DOHH2 (cell line): ENCODE measurements around the gene ZNF37A.

ENCODE experiments used
- H3F3A ChIP-seq: fragments of 200-600 bp; sonication (generic), shearing (Covaris generic); 2 replicates; pipeline ENCODE4 v1.6.0; 2016; ENCODE audit warnings: antibody characterized with exemption, mild to moderate bottlenecking; ENCODE audit not compliant: control insufficient read depth, insufficient read depth
- H3K27ac ChIP-seq: fragments of 200-600 bp; sonication (generic); 2 replicates; pipeline ENCODE4 v1.5.1; 2014; ENCODE audit warnings: low read depth, mild to moderate bottlenecking, low read length, moderate library complexity
- H3K27me3 ChIP-seq: fragments of 200-600 bp; sonication (generic); 2 replicates; pipeline ENCODE4 v1.6.1; 2014; ENCODE audit warnings: mild to moderate bottlenecking, low read length, mixed read lengths; ENCODE audit not compliant: control insufficient read depth
- H3K36me3 ChIP-seq: fragments of 200-600 bp; sonication (generic); 2 replicates; pipeline ENCODE4 v1.6.1; 2014; ENCODE audit warnings: mild to moderate bottlenecking, low read length, moderate library complexity, mixed read lengths; ENCODE audit not compliant: control insufficient read depth
- H3K4me1 ChIP-seq: fragments of 200-600 bp; sonication (generic); 2 replicates; pipeline ENCODE4 v1.6.1; 2014; ENCODE audit warnings: mild to moderate bottlenecking, low read length, mixed read lengths; ENCODE audit not compliant: control insufficient read depth
- H3K4me2 ChIP-seq: fragments of 200-600 bp; sonication (generic); 2 replicates; pipeline ENCODE4 v1.6.0; 2014; ENCODE audit warnings: mild to moderate bottlenecking, low read length, moderate library complexity
- H3K4me3 ChIP-seq: fragments of 200-600 bp; sonication (generic); 2 replicates; pipeline ENCODE4 v1.5.1; 2014; ENCODE audit warnings: mild to moderate bottlenecking, low read length, mixed read lengths
- H3K79me2 ChIP-seq: fragments of 200-600 bp; sonication (generic); 2 replicates; pipeline ENCODE4 v1.6.1; 2014; ENCODE audit warnings: mild to moderate bottlenecking, low read length, mixed read lengths; ENCODE audit not compliant: control insufficient read depth
- H3K9me2 ChIP-seq: fragments of 200-600 bp; sonication (generic); replicated peaks from 2 replicates; pipeline ENCODE4 v1.6.1; 2014; ENCODE audit warnings: mild to moderate bottlenecking, low read length, mixed read lengths; ENCODE audit not compliant: control insufficient read depth
- H3K9me3 ChIP-seq: fragments of 200-600 bp; sonication (generic); 2 replicates; pipeline ENCODE4 v1.6.1; 2014; ENCODE audit warnings: antibody characterized with exemption, low read length, mixed read lengths; ENCODE audit not compliant: control insufficient read depth, insufficient read depth
- H4K20me1 ChIP-seq: fragments of 200-600 bp; sonication (generic); 2 replicates; pipeline ENCODE4 v1.6.0; 2014; ENCODE audit warnings: low read depth, mild to moderate bottlenecking, antibody characterized with exemption, low read length, moderate library complexity; ENCODE audit not compliant: control insufficient read depth, insufficient read depth
- CTCF ChIP-seq: fragments of 200-600 bp; sonication (generic); IDR thresholded peaks from one replicate; pipeline ENCODE4 v1.5.1; 2014; ENCODE audit warnings: antibody characterized with exemption, mild to moderate bottlenecking, low read depth, low read length; ENCODE audit not compliant: poor library complexity, severe bottlenecking
- EZH2phosphoT487 ChIP-seq: fragments of 200-600 bp; sonication (generic); IDR thresholded peaks from 2 replicates; pipeline ENCODE4 v1.6.1; 2017; ENCODE audit warnings: borderline replicate concordance, mild to moderate bottlenecking, antibody characterized with exemption, low read length, moderate library complexity, mixed read lengths

ZNF37A gene

DNA sequence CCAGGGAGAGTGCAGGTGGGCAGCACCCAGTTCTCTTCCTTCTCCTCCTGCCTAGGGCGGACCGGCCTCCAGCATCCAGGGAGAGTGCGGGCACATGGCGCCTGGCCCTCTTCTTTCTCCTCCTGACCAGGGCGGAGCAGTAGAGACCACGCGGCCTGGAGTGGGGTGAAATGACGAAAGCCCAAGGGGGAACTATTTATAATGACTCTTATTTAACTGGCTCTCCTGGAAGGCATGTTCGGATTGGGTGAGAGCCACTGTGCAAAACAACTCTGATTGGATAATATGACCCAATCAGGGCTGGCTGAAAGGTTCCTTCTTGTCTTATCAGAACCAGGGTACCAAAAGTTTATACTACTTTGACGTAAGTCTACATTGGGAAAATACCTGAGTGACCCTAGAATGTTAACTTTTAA is 63.1 kb downstream of the ZNF37A start:
- Histone ChIP-seq H3K4me1 (no peaks in the 10 kb centered on the region), H3F3A (no peaks in the 10 kb centered on the region), H3K27ac (no peak overlapping the region), H3K36me3 (no peaks in the 10 kb centered on the region), H3K4me2 (no peak overlapping the region), H4K20me1 (no peaks in the 10 kb centered on the region), H3K79me2 (no peaks in the 10 kb centered on the region), H3K27me3 (no peaks in the 10 kb centered on the region), H3K9me3 (no peaks in the 10 kb centered on the region; the same call in 1 of the 2 replicates), H3K4me3 (no peak overlapping the region), H3K9me2 (no peaks in the 10 kb centered on the region)
- no peak for TF ChIP-seq EZH2phosphoT487
- no peak for TF ChIP-seq CTCF

DNA sequence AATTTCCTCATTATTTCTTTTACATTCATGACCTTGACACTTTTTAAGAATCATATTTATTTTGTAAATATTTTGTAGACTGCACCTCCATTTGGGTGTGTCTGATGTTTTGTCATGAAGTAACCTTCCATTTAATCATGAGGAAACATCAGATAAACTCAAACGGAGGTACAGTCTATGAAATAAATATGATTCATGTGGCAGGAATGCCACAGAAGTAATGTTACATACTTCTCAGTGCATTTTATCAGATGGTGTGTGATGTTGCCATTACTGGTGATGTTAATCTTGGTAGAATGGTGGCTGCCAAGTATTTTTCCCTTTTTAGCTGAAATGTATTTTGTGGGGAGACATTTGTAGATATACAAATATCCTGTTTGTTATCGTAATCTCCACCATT is 64.9 kb downstream of the ZNF37A start:
- Histone ChIP-seq H3K27ac (no peak overlapping the region), H3F3A (no peaks in the 10 kb centered on the region), H4K20me1 (no peaks in the 10 kb centered on the region), H3K9me2 (no peaks in the 10 kb centered on the region), H3K27me3 (no peaks in the 10 kb centered on the region), H3K4me2 (no peak overlapping the region), H3K36me3 (no peaks in the 10 kb centered on the region), H3K4me1 (no peaks in the 10 kb centered on the region), H3K9me3 (no peaks in the 10 kb centered on the region; the same call in 1 of the 2 replicates), H3K4me3 (no peak overlapping the region), H3K79me2 (no peaks in the 10 kb centered on the region)
- no peak for TF ChIP-seq CTCF
- TF ChIP-seq EZH2phosphoT487 = no peak

DNA sequence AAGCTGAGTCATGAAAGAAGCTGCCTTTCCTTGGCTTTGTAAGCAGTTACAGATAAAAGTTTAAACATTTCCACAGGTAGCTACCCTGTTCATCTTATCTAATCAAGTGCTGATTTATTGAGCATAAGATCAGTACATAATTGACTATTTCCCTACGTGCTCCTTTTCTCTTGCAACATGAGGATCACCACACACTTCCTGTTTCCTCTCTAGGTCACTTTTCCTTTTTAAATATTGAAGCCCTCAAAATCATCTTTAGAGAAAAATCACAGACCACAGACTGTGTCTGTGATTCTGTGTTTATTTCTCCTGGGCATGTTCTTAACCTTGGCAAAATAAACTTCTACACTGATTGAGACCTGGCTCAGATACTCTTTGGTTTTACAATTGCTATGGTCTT is 69.5 kb downstream of the ZNF37A start:
- H3K4me1 ChIP-seq = no peaks in the 10 kb centered on the region
- H3K9me3 ChIP-seq = no peaks in the 10 kb centered on the region; the same call in 1 of the 2 replicates
- H3K4me3 ChIP-seq = no peak overlapping the region
- H3K79me2 ChIP-seq = no peaks in the 10 kb centered on the region
- no peaks in the 10 kb centered on the region for H3F3A ChIP-seq
- H4K20me1 ChIP-seq = no peaks in the 10 kb centered on the region
- TF ChIP-seq EZH2phosphoT487 (no peak), CTCF (no peak)
- H3K27ac ChIP-seq = no peak overlapping the region
- no peaks in the 10 kb centered on the region for H3K36me3 ChIP-seq
- no peak overlapping the region for H3K4me2 ChIP-seq
- no peaks in the 10 kb centered on the region for H3K9me2 ChIP-seq
- no peaks in the 10 kb centered on the region for H3K27me3 ChIP-seq

- Histone ChIP-seq H3K36me3 (no peaks in the 10 kb centered on the region), H3K9me3 (no peaks in the 10 kb centered on the region), H3K27me3 (no peaks in the 10 kb centered on the region), H3F3A (no peaks in the 10 kb centered on the region), H3K4me1 (no peaks in the 10 kb centered on the region), H3K79me2 (no peaks in the 10 kb centered on the region), H3K4me2 (no peak overlapping the region), H3K4me3 (no peak overlapping the region), H4K20me1 (no peaks in the 10 kb centered on the region), H3K9me2 (no peaks in the 10 kb centered on the region), H3K27ac (no peak overlapping the region)
- TF ChIP-seq EZH2phosphoT487 (no peak), CTCF (no peak)
Observed at GRCh38 chr10:38174336-38174735, 80.2 kb downstream of the ZNF37A start.
